Endothelial cell of umbilical vein (primary cell): ENCODE results near the gene CCK. TPM values are rescaled to one million over a fixed set of nuclear protein-coding genes. Genes with fewer than 3 reads are reported as not detected.

ENCODE experiments used
- BruUV-seq: library from RNA; stranded (reverse); fragments of 400-500 nt; replicated peaks from 2 replicates; lab custom pipeline; 2021; lab: Mats Ljungman, UMichigan
- CTCF ChIA-PET: fragments of 300-600, 350-600 bp; sonication (Branson Sonifier 250); formaldehyde crosslinking; loops from one replicate; lab custom pipeline; 2021; ENCODE audit warnings: antibody characterized with exemption, inconsistent platforms; lab: Charles Lee
- POLR2A ChIA-PET: fragments of 300-600, 350-600 bp; sonication (Branson Sonifier 250); formaldehyde crosslinking; loops from one replicate; lab custom pipeline; 2021; ENCODE audit warnings: antibody characterized with exemption, inconsistent platforms; lab: Charles Lee
- DNase-seq: peaks from one replicate; pipeline ENCODE4 v3.0.0-alpha.2; 2011; ENCODE audit warnings: low read depth, low spot score
- FAIRE-seq: peaks from 2 replicates; lab custom pipeline; 2011; peaks lifted over from hg19 to GRCh38; lab: Jason Lieb, UNC
- H2AFZ ChIP-seq: 2 replicates; pipeline ENCODE4 v1.6.0; 2012; ENCODE audit warnings: low read depth, low read length, control low read depth, inconsistent platforms
- H3K27ac ChIP-seq: 2 replicates; pipeline ENCODE4 v1.5.1; 2011; ENCODE audit warnings: low read depth, mild to moderate bottlenecking, control low read depth, low read length, moderate library complexity; ENCODE audit not compliant: insufficient read depth
- H3K27me3 ChIP-seq, 2 experiments: 2 replicates each; pipeline versions ENCODE4 v1.6.0 to v1.6.1; 2011; ENCODE audit warnings: low read length in 2 of 2, mixed read lengths in 1 of 2; ENCODE audit not compliant: control insufficient read depth in 2 of 2, insufficient read depth in 2 of 2
- H3K36me3 ChIP-seq, 2 experiments: 2 replicates in 1 of 2; 3 replicates in 1 of 2; pipeline ENCODE4 v1.5.1; 2011; ENCODE audit warnings: low read length in 2 of 2, mild to moderate bottlenecking in 1 of 2, moderate library complexity in 1 of 2; ENCODE audit not compliant: control insufficient read depth in 2 of 2, insufficient read depth in 2 of 2; ENCODE audit errors: extremely low read depth in 1 of 2
- H3K4me1 ChIP-seq: 3 replicates; pipeline ENCODE4 v1.5.1; 2011; ENCODE audit warnings: mild to moderate bottlenecking, low read length; ENCODE audit not compliant: control insufficient read depth, insufficient read depth; ENCODE audit errors: extremely low read depth
- H3K4me2 ChIP-seq: 2 replicates; pipeline ENCODE4 v1.6.1; 2011; ENCODE audit warnings: low read length, control low read depth, mixed read lengths; ENCODE audit not compliant: insufficient read depth
- H3K4me3 ChIP-seq, 3 experiments: fragments of 200-600 bp in 1 of 3; sonication (generic), shearing (Covaris generic) in 1 of 3; replicated peaks in 1 of 3; 2 replicates each; pipeline ENCODE4 v1.5.1; 2011 to 2016; ENCODE audit warnings: control low read depth in 3 of 3, low read length in 3 of 3, mild to moderate bottlenecking in 2 of 3, inconsistent platforms in 1 of 3, low read depth in 1 of 3, moderate library complexity in 1 of 3; ENCODE audit not compliant: insufficient read depth in 1 of 3
- H3K79me2 ChIP-seq: 2 replicates; pipeline ENCODE4 v1.6.0; 2012; ENCODE audit warnings: low read length, inconsistent platforms; ENCODE audit not compliant: control insufficient read depth, insufficient read depth
- H3K9ac ChIP-seq: replicated peaks from 2 replicates; pipeline ENCODE3; 2011; ENCODE audit warnings: low read length, control low read depth; ENCODE audit not compliant: insufficient read depth; ENCODE audit errors: extremely low read depth
- H3K9me1 ChIP-seq: replicated peaks from 3 replicates; pipeline ENCODE4 v1.6.0; 2011; ENCODE audit warnings: mild to moderate bottlenecking, low read length; ENCODE audit not compliant: control insufficient read depth, insufficient read depth; ENCODE audit errors: extremely low read depth
- H3K9me3 ChIP-seq: replicated peaks from 2 replicates; pipeline ENCODE4 v1.5.1; 2012; ENCODE audit warnings: low read length, inconsistent platforms; ENCODE audit not compliant: control insufficient read depth, insufficient read depth
- H4K20me1 ChIP-seq: replicated peaks from 2 replicates; pipeline ENCODE3; 2011; ENCODE audit warnings: mild to moderate bottlenecking, low read length; ENCODE audit not compliant: control insufficient read depth, insufficient read depth; ENCODE audit errors: extremely low read depth
- EZH2 ChIP-seq: IDR thresholded peaks from 2 replicates; pipeline ENCODE4 v1.6.1; 2012; ENCODE audit warnings: borderline replicate concordance, low read depth, mild to moderate bottlenecking, moderate library complexity, low read length, inconsistent platforms; ENCODE audit not compliant: severe bottlenecking
- FOS ChIP-seq: IDR thresholded peaks from 2 replicates; pipeline ENCODE4 v1.6.1; 2011; ENCODE audit warnings: mild to moderate bottlenecking, low read length, moderate library complexity, borderline replicate concordance; ENCODE audit not compliant: insufficient read depth
- GATA2 ChIP-seq: IDR thresholded peaks from 2 replicates; pipeline ENCODE4 v1.7.0; 2011; ENCODE audit warnings: low read depth, mild to moderate bottlenecking, moderate library complexity, mixed read lengths, low read length; ENCODE audit not compliant: insufficient read length, insufficient read depth
- JUN ChIP-seq: IDR thresholded peaks from 2 replicates; pipeline ENCODE4 v1.6.1; 2011; ENCODE audit warnings: borderline replicate concordance, low read depth; ENCODE audit not compliant: insufficient read length, insufficient read depth
- MYC ChIP-seq: IDR thresholded peaks from one replicate; pipeline ENCODE4 v1.6.1; 2011; ENCODE audit warnings: mild to moderate bottlenecking, low read depth, low read length
- POLR2A ChIP-seq: IDR thresholded peaks from 2 replicates; pipeline ENCODE4 v1.6.1; 2012; ENCODE audit warnings: low read depth, mild to moderate bottlenecking, control low read depth, low read length
- POLR2AphosphoS5 ChIP-seq: IDR thresholded peaks from 2 replicates; pipeline ENCODE4 v1.6.1; 2012; ENCODE audit warnings: low read depth, mild to moderate bottlenecking, control low read depth, low read length, moderate library complexity; ENCODE audit not compliant: insufficient read depth
- dilution Hi-C: fragments of 300-500 bp; cut with MboI; formaldehyde crosslinking; loops from one replicate; pipeline ENCODE4 v1.15.0; 2019; ENCODE audit warnings: low sequenced_read_pairs; ENCODE audit not compliant: extremely low pct_ligation_motif_present
- intact Hi-C: fragments of 100-400 bp; cut with micrococcal nuclease; formaldehyde crosslinking; loops from one replicate; pipeline ENCODE4 v1.10.0; 2022
- polyA plus RNA-seq, 4 experiments: library from polyadenylated mRNA; depleted of rRNA in 3 of 4; stranded (reverse) in 3 of 4; unstranded in 1 of 4; fragments of >200 nt; gene quantifications; 2 replicates each; pipeline versions ENCODE4 v1.2.1 to v1.2.3, GENCODE V29; 2011 to 2012; ENCODE audit warnings: missing spikeins in 1 of 4
- total RNA-seq: library from RNA; stranded (reverse); gene quantifications from 2 replicates; pipeline ENCODE4 v1.2.3, GENCODE V29; 2021
- TF ChIP-seq, protein P1 (sequence below): IDR thresholded peaks from 2 replicates; pipeline ENCODE4 v1.6.1; 2011; ENCODE audit not compliant: insufficient read depth, insufficient read length
- TF ChIP-seq, protein P2 (sequence below), 2 donors: IDR thresholded peaks; 1 replicate in 1 of 2; 2 replicates in 1 of 2; pipeline ENCODE4 v1.5.1; 2011; ENCODE audit warnings: low read length in 2 of 2, mild to moderate bottlenecking in 2 of 2, moderate library complexity in 2 of 2, control low read depth in 1 of 2, inconsistent platforms in 1 of 2, low read depth in 1 of 2; ENCODE audit not compliant: insufficient read depth in 1 of 2; ENCODE audit errors: extremely low read depth in 1 of 2

CCK gene
- total and polyA plus RNA-seq, 2 donors (not counting 3 experiments of a cell fraction or from before 2014, with no cell fraction given) = not detected

DNA sequence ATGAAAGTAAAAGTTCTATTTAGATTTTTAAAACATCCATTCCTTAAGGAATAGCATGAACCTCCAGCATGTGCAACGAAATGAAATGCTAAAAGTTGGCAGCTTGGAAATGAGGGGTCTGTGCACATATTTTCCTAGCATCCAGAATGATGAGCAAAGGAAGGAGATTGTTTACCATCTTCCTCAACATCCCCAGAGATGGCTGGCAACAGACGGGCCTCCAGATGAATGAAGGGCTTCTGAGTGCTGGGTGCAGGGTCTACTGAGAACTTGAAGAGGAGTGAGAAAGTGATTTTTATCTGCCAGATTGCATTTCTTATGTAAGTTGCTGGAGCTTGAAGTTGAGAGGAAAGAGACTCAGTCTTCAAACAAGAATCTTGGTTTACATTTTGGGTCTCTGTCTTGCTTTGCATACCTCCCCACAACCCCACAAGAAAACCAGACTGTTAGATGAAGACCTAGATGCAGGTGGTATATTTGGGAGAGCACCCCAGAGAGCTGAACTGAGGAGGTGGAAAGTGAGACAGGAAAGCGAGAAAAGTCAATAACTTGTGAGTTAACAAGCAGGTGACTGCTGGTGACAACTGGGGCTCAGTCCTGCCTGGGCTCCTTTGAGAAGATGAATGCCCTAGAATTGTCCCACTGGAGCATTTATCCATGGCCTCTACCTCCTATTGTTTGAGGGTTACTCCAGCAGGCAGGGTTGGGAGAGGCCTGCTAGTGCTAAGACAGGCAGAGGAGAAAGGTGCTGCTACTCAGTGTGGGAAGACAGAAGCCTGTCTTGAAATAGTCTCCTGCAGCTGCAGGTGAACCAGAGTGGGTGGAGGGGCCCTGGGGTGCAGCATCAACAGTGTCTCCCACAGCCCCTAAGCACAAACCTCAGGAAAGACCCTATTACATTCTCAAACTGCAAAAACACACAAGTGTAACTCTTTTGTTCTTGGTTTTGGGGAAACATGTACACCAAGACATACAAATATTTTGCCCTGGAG lies 10.5 kb upstream of the CCK start:
- TF ChIP-seq EZH2 (no peak), POLR2A (no peak)
- TF ChIP-seq, protein P1, sequence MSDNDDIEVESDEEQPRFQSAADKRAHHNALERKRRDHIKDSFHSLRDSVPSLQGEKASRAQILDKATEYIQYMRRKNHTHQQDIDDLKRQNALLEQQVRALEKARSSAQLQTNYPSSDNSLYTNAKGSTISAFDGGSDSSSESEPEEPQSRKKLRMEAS = no peak
- CTCF ChIA-PET = no interaction called here
- no peaks in the 10 kb centered on the region for H3K4me1 ChIP-seq
- no peak overlapping the region for H3K4me2 ChIP-seq
- no peaks in the 10 kb centered on the region for H3K9me1 ChIP-seq
- intact Hi-C loops = no loop called here
- peaks cover 3 to 5% of the 10 kb centered on the region in 2 experiments for H3K27me3 ChIP-seq
- no peak overlapping the region for H2AFZ ChIP-seq
- FAIRE-seq (no peak), DNase-seq (no peak)
- H3K4me3 ChIP-seq = no peak overlapping the region
- no TSS peak for BruUV-seq
- H3K27ac ChIP-seq = no peak overlapping the region
- dilution Hi-C loops = no loop called here
- no peaks in the 10 kb centered on the region for H3K79me2 ChIP-seq
- H3K36me3 ChIP-seq = no peaks in the 10 kb centered on the region
- H4K20me1 ChIP-seq = no peaks in the 10 kb centered on the region
- no peak overlapping the region for H3K9ac ChIP-seq
- POLR2A ChIA-PET = no interaction called here
- no peaks in the 10 kb centered on the region for H3K9me3 ChIP-seq

DNA sequence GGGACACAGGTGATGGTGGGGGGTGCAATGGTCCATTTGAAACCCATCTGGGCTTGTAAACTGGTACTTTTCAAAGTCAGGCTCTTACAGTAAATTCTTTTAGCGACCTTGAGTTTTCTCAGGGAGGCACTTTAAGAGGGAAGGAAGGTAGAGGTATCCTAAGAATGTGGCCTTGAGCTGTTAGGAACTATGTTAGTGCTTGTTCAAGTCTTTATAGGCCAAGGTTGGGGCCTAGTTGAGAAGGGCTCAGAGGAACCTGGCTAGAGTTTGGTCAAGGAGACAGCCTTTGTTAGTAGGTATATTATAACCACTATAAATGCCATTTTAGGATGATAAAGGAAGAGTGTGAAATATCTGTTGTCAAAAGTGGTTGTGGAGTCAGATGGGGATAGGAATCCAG lies 9.2 kb upstream of the CCK start:
- H3K27ac ChIP-seq = no peak overlapping the region
- dilution Hi-C loops (no loop called here), intact Hi-C loops (no loop called here)
- no peaks in the 10 kb centered on the region for H3K79me2 ChIP-seq
- no peak overlapping the region for H2AFZ ChIP-seq
- no peaks in the 10 kb centered on the region for H4K20me1 ChIP-seq
- no peak overlapping the region for H3K4me2 ChIP-seq
- no TSS peak for BruUV-seq
- FAIRE-seq (no peak), DNase-seq (no peak)
- ChIA-PET CTCF (no interaction called here), POLR2A (no interaction called here)
- peaks cover 3 to 8% of the 10 kb centered on the region in 2 experiments for H3K27me3 ChIP-seq
- H3K9me1 ChIP-seq = no peaks in the 10 kb centered on the region
- H3K9me3 ChIP-seq = no peaks in the 10 kb centered on the region
- H3K9ac ChIP-seq = no peak overlapping the region
- H3K4me1 ChIP-seq = no peaks in the 10 kb centered on the region
- TF ChIP-seq FOS (no peak), GATA2 (no peak), JUN (no peak), EZH2 (no peak), MYC (no peak), POLR2AphosphoS5 (no peak), POLR2A (no peak)
- TF ChIP-seq, protein P2, sequence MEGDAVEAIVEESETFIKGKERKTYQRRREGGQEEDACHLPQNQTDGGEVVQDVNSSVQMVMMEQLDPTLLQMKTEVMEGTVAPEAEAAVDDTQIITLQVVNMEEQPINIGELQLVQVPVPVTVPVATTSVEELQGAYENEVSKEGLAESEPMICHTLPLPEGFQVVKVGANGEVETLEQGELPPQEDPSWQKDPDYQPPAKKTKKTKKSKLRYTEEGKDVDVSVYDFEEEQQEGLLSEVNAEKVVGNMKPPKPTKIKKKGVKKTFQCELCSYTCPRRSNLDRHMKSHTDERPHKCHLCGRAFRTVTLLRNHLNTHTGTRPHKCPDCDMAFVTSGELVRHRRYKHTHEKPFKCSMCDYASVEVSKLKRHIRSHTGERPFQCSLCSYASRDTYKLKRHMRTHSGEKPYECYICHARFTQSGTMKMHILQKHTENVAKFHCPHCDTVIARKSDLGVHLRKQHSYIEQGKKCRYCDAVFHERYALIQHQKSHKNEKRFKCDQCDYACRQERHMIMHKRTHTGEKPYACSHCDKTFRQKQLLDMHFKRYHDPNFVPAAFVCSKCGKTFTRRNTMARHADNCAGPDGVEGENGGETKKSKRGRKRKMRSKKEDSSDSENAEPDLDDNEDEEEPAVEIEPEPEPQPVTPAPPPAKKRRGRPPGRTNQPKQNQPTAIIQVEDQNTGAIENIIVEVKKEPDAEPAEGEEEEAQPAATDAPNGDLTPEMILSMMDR (IDR thresholded peaks at IDR 0.05; ENCODE audit: extremely low read depth in 1 of 2, insufficient read depth in 1 of 2, low read depth in 1 of 2, low read length in 2 of 2) = no peak
- TF ChIP-seq, protein P1 = no peak
- H3K36me3 ChIP-seq = no peaks in the 10 kb centered on the region
- H3K4me3 ChIP-seq = no peak overlapping the region
